Esophagus squamous epithelium (tissue), 4 donors: Measurements from ENCODE around the gene ZBTB48.

ENCODE experiments used
- POLR2A ChIP-seq, 4 donors: fragments of 450-650 bp; IDR thresholded peaks; one replicate each; pipeline ENCODE4 v1.6.1; 2017; ENCODE audit warnings: antibody characterized with exemption in 4 of 4, mild to moderate bottlenecking in 4 of 4, moderate library complexity in 3 of 4
- TF ChIP-seq, protein P1 (sequence below), 6 experiments: fragments of 450-650 bp in 4 of 6; fragments of 200-600 bp in 2 of 6; sonication (generic) in 2 of 6; IDR thresholded peaks; one replicate each; pipeline ENCODE4 v1.5.1; 2016 to 2019; ENCODE audit warnings: antibody characterized with exemption in 6 of 6, mild to moderate bottlenecking in 4 of 6, moderate library complexity in 4 of 6

DNA sequence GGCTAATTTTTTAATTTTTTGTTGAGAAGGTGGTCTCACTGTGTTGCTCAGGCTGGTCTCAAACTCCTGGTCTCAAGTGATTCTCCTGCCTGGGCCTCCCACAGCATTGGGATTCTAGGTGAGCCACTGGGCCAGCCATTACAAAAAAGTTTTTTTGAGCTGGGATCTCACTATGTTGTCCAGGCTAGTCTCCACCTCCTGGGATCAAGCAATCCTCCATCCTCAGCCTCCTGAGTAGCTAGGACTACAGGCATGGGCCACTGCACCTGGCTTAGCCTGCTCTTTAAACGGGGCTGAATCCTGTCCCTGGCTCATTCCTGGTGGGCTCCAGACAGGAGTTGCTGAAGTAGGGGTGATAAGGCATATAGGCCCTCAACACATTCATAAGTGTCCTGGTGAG lies 22.2 kb upstream of the ZBTB48 start:
- TF ChIP-seq, protein P1, sequence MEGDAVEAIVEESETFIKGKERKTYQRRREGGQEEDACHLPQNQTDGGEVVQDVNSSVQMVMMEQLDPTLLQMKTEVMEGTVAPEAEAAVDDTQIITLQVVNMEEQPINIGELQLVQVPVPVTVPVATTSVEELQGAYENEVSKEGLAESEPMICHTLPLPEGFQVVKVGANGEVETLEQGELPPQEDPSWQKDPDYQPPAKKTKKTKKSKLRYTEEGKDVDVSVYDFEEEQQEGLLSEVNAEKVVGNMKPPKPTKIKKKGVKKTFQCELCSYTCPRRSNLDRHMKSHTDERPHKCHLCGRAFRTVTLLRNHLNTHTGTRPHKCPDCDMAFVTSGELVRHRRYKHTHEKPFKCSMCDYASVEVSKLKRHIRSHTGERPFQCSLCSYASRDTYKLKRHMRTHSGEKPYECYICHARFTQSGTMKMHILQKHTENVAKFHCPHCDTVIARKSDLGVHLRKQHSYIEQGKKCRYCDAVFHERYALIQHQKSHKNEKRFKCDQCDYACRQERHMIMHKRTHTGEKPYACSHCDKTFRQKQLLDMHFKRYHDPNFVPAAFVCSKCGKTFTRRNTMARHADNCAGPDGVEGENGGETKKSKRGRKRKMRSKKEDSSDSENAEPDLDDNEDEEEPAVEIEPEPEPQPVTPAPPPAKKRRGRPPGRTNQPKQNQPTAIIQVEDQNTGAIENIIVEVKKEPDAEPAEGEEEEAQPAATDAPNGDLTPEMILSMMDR (IDR thresholded peaks at IDR 0.05), result no peak
- no peak for TF ChIP-seq POLR2A (IDR thresholded peaks at IDR 0.05)
